PC-3 (cell line): Measurements from ENCODE around the gene NDUFAF5. TPM values are rescaled to one million over a fixed set of nuclear protein-coding genes. Genes with fewer than 3 reads are reported as not detected.
A peak's percentile ranks its signal among the peaks of the same experiment; 100 is the strongest.

ENCODE experiments used
- ATAC-seq: fragments of 200-7000 bp; cut with Tn5 transposase; 2 replicates; pipeline ENCODE4 v1.9.1; 2020; ENCODE audit warnings: mild to moderate bottlenecking, moderate library complexity
- BruUV-seq: library from RNA; stranded (reverse); fragments of 400-500 nt; replicated peaks from 2 replicates; lab custom pipeline; 2021; lab: Mats Ljungman, UMichigan
- CTCF ChIA-PET: fragments of 300-600 bp; sonication (Branson Sonifier 250); formaldehyde crosslinking; loops from one replicate; lab custom pipeline; 2022; ENCODE audit warnings: antibody characterized with exemption; lab: Charles Lee
- POLR2A ChIA-PET: fragments of 300-600 bp; sonication (Branson Sonifier 250); formaldehyde crosslinking; loops from one replicate; lab custom pipeline; 2022; ENCODE audit warnings: antibody characterized with exemption; ENCODE audit not compliant: unreplicated experiment; lab: Charles Lee
- DNase-seq: peaks from one replicate; pipeline ENCODE4 v3.0.0-alpha.2; 2015
- H2AFZ ChIP-seq: fragments of 300-600 bp; sonication (generic); 2 replicates; pipeline ENCODE4 v1.6.0; 2016; ENCODE audit warnings: antibody characterized with exemption, low read length
- H3F3A ChIP-seq: fragments of 300-600 bp; sonication (generic); one replicate; pipeline ENCODE4 v1.6.0; 2017; ENCODE audit warnings: antibody characterized with exemption, low read length, control low read depth, mild to moderate bottlenecking; ENCODE audit not compliant: unreplicated experiment
- H3K27ac ChIP-seq: fragments of 300-600 bp; sonication (generic); 2 replicates; pipeline ENCODE4 v1.5.1; 2016; ENCODE audit warnings: mild to moderate bottlenecking, low read length
- H3K27me3 ChIP-seq: fragments of 300-600 bp; sonication (generic); 2 replicates; pipeline ENCODE4 v1.6.1; 2016; ENCODE audit warnings: low read length, mixed read lengths
- H3K36me3 ChIP-seq: fragments of 300-600 bp; sonication (generic); 2 replicates; pipeline ENCODE4 v1.6.1; 2016; ENCODE audit warnings: low read depth, mixed run types, low read length, mixed read lengths
- H3K4me1 ChIP-seq: fragments of 300-600 bp; sonication (generic); 2 replicates; pipeline ENCODE4 v1.5.1; 2016; ENCODE audit warnings: low read length; ENCODE audit not compliant: insufficient read depth
- H3K4me2 ChIP-seq: fragments of 300-600 bp; sonication (generic); 2 replicates; pipeline ENCODE4 v1.6.0; 2016; ENCODE audit warnings: low read length
- H3K4me3 ChIP-seq: fragments of 300-600 bp; sonication (generic); 2 replicates; pipeline ENCODE4 v1.5.1; 2016; ENCODE audit warnings: mild to moderate bottlenecking, low read length, mixed read lengths
- H3K79me2 ChIP-seq: fragments of 300-600 bp; sonication (generic); 2 replicates; pipeline ENCODE4 v1.6.1; 2017; ENCODE audit warnings: low read length, mixed read lengths
- H3K9ac ChIP-seq: fragments of 300-600 bp; sonication (generic); 2 replicates; pipeline ENCODE4 v1.6.0; 2016; ENCODE audit warnings: mild to moderate bottlenecking, low read length
- H3K9me2 ChIP-seq: fragments of 300-600 bp; sonication (generic); replicated peaks from 2 replicates; pipeline ENCODE4 v1.6.1; 2016; ENCODE audit warnings: mixed run types, low read length, mixed read lengths
- H3K9me3 ChIP-seq: fragments of 300-600 bp; sonication (generic); 2 replicates; pipeline ENCODE4 v1.6.1; 2016; ENCODE audit warnings: low read length, mixed read lengths
- H4K20me1 ChIP-seq: fragments of 300-600 bp; sonication (generic); 2 replicates; pipeline ENCODE4 v1.6.1; 2016; ENCODE audit warnings: low read length, mixed read lengths
- EZH2 ChIP-seq: fragments of 300-600 bp; sonication (generic); IDR thresholded peaks from one replicate; pipeline ENCODE4 v1.6.1; 2017; ENCODE audit warnings: antibody characterized with exemption, mild to moderate bottlenecking, low read length; ENCODE audit not compliant: unreplicated experiment
- EZH2phosphoT487 ChIP-seq: fragments of 300-600 bp; sonication (generic); IDR thresholded peaks from 2 replicates; pipeline ENCODE4 v1.6.1; 2018; ENCODE audit warnings: mild to moderate bottlenecking, antibody characterized with exemption, low read length, borderline replicate concordance
- intact Hi-C: fragments of 100-400 bp; cut with micrococcal nuclease; formaldehyde crosslinking; loops from 2 replicates; pipeline ENCODE4 v1.9.0; 2023
- total RNA-seq: library from RNA; depleted of rRNA; stranded (reverse); fragments of >200 nt; gene quantifications from 2 replicates; pipeline ENCODE4 v1.2.3, GENCODE V29; 2014
- TF ChIP-seq, protein P1 (sequence below): fragments of 300-600 bp; sonication (generic); conservative IDR thresholded peaks from 2 replicates; pipeline ENCODE4 v1.5.1; 2017; ENCODE audit warnings: antibody characterized with exemption, low read depth, mild to moderate bottlenecking, low read length

The NDUFAF5 gene
- total RNA-seq, 1 experiment from 2014 or later = 29.0 TPM

DNA sequence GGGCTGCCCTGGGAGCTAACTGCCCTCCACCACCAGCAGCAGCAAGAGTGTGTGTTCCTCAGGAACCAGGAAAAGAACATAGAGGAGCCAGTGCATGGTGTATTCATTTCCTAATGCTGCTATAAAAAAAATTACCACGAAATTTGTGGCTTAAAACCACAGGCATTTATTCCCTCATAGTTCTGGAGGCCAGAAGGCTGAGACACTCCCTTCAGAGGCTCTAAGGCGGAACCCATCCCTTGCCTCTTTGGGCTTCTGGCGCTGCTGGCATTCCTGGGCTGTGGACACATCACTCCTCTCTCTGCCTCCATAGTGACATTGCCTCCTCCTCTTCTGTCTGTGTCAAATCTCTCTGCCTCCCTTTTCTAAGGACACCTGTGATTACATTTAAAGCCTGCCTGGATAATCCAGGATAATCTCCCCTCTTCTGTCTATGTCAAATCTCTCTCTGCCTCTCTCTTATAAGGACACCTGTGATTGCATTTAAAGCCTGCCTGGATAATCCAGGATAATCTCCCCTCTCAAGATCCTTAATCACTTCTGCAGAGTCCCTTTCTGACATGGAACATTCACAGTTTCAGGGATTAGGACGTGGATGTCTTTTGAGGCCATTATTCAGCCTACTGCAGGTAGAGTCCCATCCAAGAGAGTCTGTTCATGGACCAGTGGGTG is 54.7 kb downstream of the NDUFAF5 start:
- Histone ChIP-seq H3K79me2 (no peaks in the 10 kb centered on the region), H3K36me3 (no peaks in the 10 kb centered on the region), H3K9me2 (no peaks in the 10 kb centered on the region), H3K9ac (no peak overlapping the region), H3K9me3 (no peaks in the 10 kb centered on the region), H3K4me3 (no peak overlapping the region), H3K27ac (no peak overlapping the region), H3K4me1 (no peaks in the 10 kb centered on the region; the same call in 1 of the 2 replicates), H3K4me2 (no peak overlapping the region), H2AFZ (no peak overlapping the region), H4K20me1 (no peaks in the 10 kb centered on the region), H3F3A (no peaks in the 10 kb centered on the region), H3K27me3 (peaks cover 36% of the 10 kb centered on the region; the same call in 1 of the 2 replicates)
- TF ChIP-seq EZH2 (no peak), EZH2phosphoT487 (no peak)
- TF ChIP-seq, protein P1, sequence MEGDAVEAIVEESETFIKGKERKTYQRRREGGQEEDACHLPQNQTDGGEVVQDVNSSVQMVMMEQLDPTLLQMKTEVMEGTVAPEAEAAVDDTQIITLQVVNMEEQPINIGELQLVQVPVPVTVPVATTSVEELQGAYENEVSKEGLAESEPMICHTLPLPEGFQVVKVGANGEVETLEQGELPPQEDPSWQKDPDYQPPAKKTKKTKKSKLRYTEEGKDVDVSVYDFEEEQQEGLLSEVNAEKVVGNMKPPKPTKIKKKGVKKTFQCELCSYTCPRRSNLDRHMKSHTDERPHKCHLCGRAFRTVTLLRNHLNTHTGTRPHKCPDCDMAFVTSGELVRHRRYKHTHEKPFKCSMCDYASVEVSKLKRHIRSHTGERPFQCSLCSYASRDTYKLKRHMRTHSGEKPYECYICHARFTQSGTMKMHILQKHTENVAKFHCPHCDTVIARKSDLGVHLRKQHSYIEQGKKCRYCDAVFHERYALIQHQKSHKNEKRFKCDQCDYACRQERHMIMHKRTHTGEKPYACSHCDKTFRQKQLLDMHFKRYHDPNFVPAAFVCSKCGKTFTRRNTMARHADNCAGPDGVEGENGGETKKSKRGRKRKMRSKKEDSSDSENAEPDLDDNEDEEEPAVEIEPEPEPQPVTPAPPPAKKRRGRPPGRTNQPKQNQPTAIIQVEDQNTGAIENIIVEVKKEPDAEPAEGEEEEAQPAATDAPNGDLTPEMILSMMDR = no peak
- ChIA-PET POLR2A (no interaction called here), CTCF (no interaction called here)
- intact Hi-C loops = no loop called here
- BruUV-seq = no TSS peak
- ATAC-seq (peak; percentile 92), DNase-seq (peak; percentile 66)

DNA sequence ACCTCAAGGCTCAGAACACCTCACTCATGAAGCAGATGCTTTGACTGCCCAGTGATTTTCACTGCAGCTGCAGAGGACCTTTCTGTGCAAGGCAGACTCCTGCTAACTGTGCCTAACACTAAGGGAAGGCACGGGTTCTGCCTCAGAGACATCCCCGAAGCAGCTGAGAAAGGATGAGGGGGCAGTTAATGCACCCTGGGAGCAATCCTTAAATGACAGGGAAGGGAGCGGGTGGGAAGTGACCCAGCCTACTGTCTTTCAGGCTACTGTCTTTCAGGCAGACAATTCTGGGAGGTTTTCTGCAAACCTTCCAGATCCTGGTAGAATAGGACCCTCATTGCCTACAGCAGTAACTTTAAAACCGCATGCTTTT is 55.3 kb downstream of the NDUFAF5 start:
- no peak overlapping the region for H3K9ac ChIP-seq
- ATAC-seq = no peak
- no peak overlapping the region for H3K4me3 ChIP-seq
- no peak overlapping the region for H3K4me2 ChIP-seq
- H3K27ac ChIP-seq = no peak overlapping the region
- no TSS peak for BruUV-seq
- no peaks in the 10 kb centered on the region for H3F3A ChIP-seq
- POLR2A ChIA-PET = no interaction called here
- TF ChIP-seq EZH2phosphoT487 (no peak), EZH2 (no peak)
- TF ChIP-seq, protein P1 = no peak
- no peaks in the 10 kb centered on the region for H3K36me3 ChIP-seq
- H3K9me2 ChIP-seq = no peaks in the 10 kb centered on the region
- no peaks in the 10 kb centered on the region for H4K20me1 ChIP-seq
- intact Hi-C loops = no loop called here
- peaks cover 41% of the 10 kb centered on the region; the same call in 1 of the 2 replicates for H3K27me3 ChIP-seq
- CTCF ChIA-PET = no interaction called here
- no peaks in the 10 kb centered on the region for H3K9me3 ChIP-seq
- H3K4me1 ChIP-seq = no peaks in the 10 kb centered on the region; the same call in 1 of the 2 replicates
- H2AFZ ChIP-seq = no peak overlapping the region
- H3K79me2 ChIP-seq = no peaks in the 10 kb centered on the region
- no peak for DNase-seq

GRCh38 chr20:13841206-13841605 is 56.4 kb downstream of the NDUFAF5 start:
- Histone ChIP-seq H3K9me2 (no peaks in the 10 kb centered on the region), H3K9me3 (no peaks in the 10 kb centered on the region), H3K79me2 (no peaks in the 10 kb centered on the region), H3K36me3 (no peaks in the 10 kb centered on the region), H3K4me1 (no peaks in the 10 kb centered on the region; the same call in 1 of the 2 replicates), H4K20me1 (no peaks in the 10 kb centered on the region), H3K4me3 (no peak overlapping the region), H3K27ac (no peak overlapping the region), H3F3A (no peaks in the 10 kb centered on the region), H2AFZ (no peak overlapping the region), H3K9ac (no peak overlapping the region), H3K27me3 (peaks cover 43% of the 10 kb centered on the region; the same call in 1 of the 2 replicates), H3K4me2 (no peak overlapping the region)
- DNase-seq (no peak), ATAC-seq (no peak)
- POLR2A ChIA-PET = no interaction called here
- CTCF ChIA-PET = no interaction called here
- intact Hi-C loops = no loop called here
- BruUV-seq = no TSS peak
- TF ChIP-seq EZH2 = no peak
- TF ChIP-seq EZH2phosphoT487 = no peak
- TF ChIP-seq, protein P1 = no peak
